Retina (tissue), 1 donor: ENCODE measurements around the gene IFNGR2.
"Not testable (repeated sequence)": the region's sequence is repeated elsewhere in the genome, so short reads cannot be mapped to it uniquely, and the experiment has no call there.

Experiments
- DNase-seq: peaks from one replicate; pipeline ENCODE4 v3.0.0-alpha.2; 2016

Gene IFNGR2

GRCh38 chr21:33377221-33377920 is 25.8 kb upstream of the IFNGR2 start:
- DNase-seq, result no peak

GRCh38 chr21:33378081-33378480 is 25.1 kb upstream of the IFNGR2 start:
- DNase-seq, result no peak

- DNase-seq, result not testable (repeated sequence)
These were observed 23.3 kb upstream of the IFNGR2 start for GRCh38 chr21:33379934-33380333.

GRCh38 chr21:33380483-33380998 is 22.7 kb upstream of the IFNGR2 start:
- no peak for DNase-seq

GRCh38 chr21:33381381-33381780 is 21.8 kb upstream of the IFNGR2 start:
- not testable (repeated sequence) for DNase-seq

GRCh38 chr21:33383056-33383888 is 19.9 kb upstream of the IFNGR2 start:
- no peak for DNase-seq

- DNase-seq, result no peak
These were observed 18.3 kb upstream of the IFNGR2 start for GRCh38 chr21:33384841-33385331.

GRCh38 chr21:33386222-33386784 is 16.9 kb upstream of the IFNGR2 start:
- no peak for DNase-seq

- DNase-seq, result no peak
These were observed 15.9 kb upstream of the IFNGR2 start for GRCh38 chr21:33387294-33387693.

- no peak for DNase-seq
These were observed 15.0 kb upstream of the IFNGR2 start for GRCh38 chr21:33388188-33388587.

GRCh38 chr21:33390479-33390878 is 12.7 kb upstream of the IFNGR2 start:
- DNase-seq, result no peak

- DNase-seq, result no peak
These were observed 11.6 kb upstream of the IFNGR2 start for GRCh38 chr21:33391656-33392055.

GRCh38 chr21:33392284-33392985 is 10.8 kb upstream of the IFNGR2 start:
- no peak for DNase-seq

- no peak for DNase-seq
These were observed 9.9 kb upstream of the IFNGR2 start for GRCh38 chr21:33393348-33393747.

- no peak for DNase-seq
These were observed 9.0 kb upstream of the IFNGR2 start for GRCh38 chr21:33394260-33394659.

GRCh38 chr21:33395891-33396331 is 7.3 kb upstream of the IFNGR2 start:
- peak; percentile 79 for DNase-seq

- DNase-seq, result no peak
These were observed 6.8 kb upstream of the IFNGR2 start for GRCh38 chr21:33396436-33396835.

- DNase-seq, result no peak
These were observed 6.3 kb upstream of the IFNGR2 start for GRCh38 chr21:33396951-33397350.

- no peak for DNase-seq
These were observed 5.5 kb upstream of the IFNGR2 start for GRCh38 chr21:33397717-33398116.

- DNase-seq, result no peak
These were observed 4.9 kb upstream of the IFNGR2 start for GRCh38 chr21:33398361-33398760.

GRCh38 chr21:33401630-33401992 is 1.6 kb upstream of the IFNGR2 start:
- DNase-seq, result no peak

- peak; percentile 56 for DNase-seq
These were observed 923 bp upstream of the IFNGR2 start for GRCh38 chr21:33402001-33402979.
